Ascending aorta (tissue), 2 donors: ENCODE measurements around the gene CDK5R1. TPM values are rescaled to one million over a fixed set of nuclear protein-coding genes. Genes with fewer than 3 reads are reported as not detected.

Experiments used
- DNase-seq, 2 donors: peaks; one replicate each; pipeline ENCODE4 v3.0.0-alpha.2; 2019; ENCODE audit warnings: low spot score in 2 of 2
- H3K27ac ChIP-seq, 2 donors: fragments of 200-600 bp; sonication (generic); one replicate each; pipeline ENCODE4 v1.5.1; 2016 to 2017; ENCODE audit warnings: mild to moderate bottlenecking in 1 of 2
- H3K27me3 ChIP-seq: fragments of 200-600 bp; sonication (generic); one replicate; pipeline ENCODE4 v1.5.1; 2017
- H3K36me3 ChIP-seq, 2 donors: fragments of 200-600 bp; sonication (generic); one replicate each; pipeline ENCODE4 v1.5.1; 2016
- H3K4me1 ChIP-seq, 2 donors: fragments of 200-600 bp; sonication (generic); one replicate each; pipeline ENCODE4 v1.5.1; 2016 to 2017; ENCODE audit warnings: mild to moderate bottlenecking in 1 of 2
- H3K4me3 ChIP-seq, 2 donors: fragments of 200-600 bp; sonication (generic); one replicate each; pipeline ENCODE4 v1.5.1; 2016 to 2017; ENCODE audit warnings: mild to moderate bottlenecking in 1 of 2
- H3K9me3 ChIP-seq, 2 donors: fragments of 200-600 bp; sonication (generic); one replicate each; pipeline ENCODE4 v1.5.1; 2016
- CTCF ChIP-seq, 3 experiments: fragments of 200-600 bp in 2 of 3; fragments of 450-650 bp in 1 of 3; sonication (generic) in 2 of 3; IDR thresholded peaks; one replicate each; pipeline ENCODE4 v1.5.1; 2016 to 2019; ENCODE audit warnings: antibody characterized with exemption in 3 of 3, mild to moderate bottlenecking in 1 of 3, moderate library complexity in 1 of 3
- intact Hi-C: fragments of 100-400 bp; cut with DNase I; formaldehyde crosslinking; loops from one replicate; pipeline ENCODE4 v1.15.1; 2023
- total RNA-seq: library from RNA; depleted of rRNA; stranded (reverse); fragments of >200 nt; gene quantifications from one replicate; pipeline ENCODE4 v1.1.0, GENCODE V29; 2016

CDK5R1 gene
- total RNA-seq, 1 donor from 2014 or later, result not detected

DNA sequence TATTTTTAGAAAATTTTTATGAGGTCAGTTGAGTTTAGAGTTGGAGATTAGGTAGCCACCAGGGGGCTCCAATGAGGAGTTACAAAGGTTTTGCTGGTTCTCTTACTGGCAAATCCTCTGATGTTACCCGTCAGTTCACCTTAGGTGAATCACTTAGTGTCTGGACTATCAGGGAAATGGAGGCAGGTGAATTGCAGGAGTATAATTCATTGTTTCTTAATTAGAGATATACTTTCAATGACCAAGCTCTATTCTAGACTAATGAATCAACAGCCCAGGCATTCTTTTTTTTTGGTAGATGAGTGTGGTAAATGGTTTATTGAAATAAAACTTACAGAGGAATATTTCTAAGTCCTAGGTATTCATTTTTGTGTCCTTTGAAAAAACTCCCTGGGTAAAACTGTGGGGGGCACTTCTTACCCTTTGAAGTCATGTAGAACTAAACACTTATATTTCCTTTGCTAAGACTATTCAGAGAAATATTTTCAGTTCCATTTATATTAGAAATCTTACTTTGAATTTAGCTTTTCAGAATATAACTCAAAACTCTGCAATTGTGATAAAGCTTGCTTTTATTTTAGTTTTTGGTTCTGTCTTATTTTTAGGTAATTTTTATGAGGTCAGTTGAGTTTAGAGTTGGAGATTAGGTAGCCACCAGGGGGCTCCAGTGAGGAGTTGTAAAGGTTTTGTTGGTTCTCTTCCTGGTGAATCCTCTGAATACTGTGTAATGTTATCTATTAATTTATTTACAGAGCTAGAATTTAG lies 24.8 kb upstream of the CDK5R1 start:
- Histone ChIP-seq H3K4me1 (peaks cover 0 to 8% of the 10 kb centered on the region in 2 donors), H3K36me3 (peaks cover 83 to 86% of the 10 kb centered on the region in 2 donors), H3K27me3 (no peaks in the 10 kb centered on the region), H3K4me3 (no peak overlapping the region), H3K27ac (no peak overlapping the region), H3K9me3 (no peaks in the 10 kb centered on the region)
- intact Hi-C loops, result no loop called here
- peak; percentile 6 to 53 (median 43) for TF ChIP-seq CTCF (IDR thresholded peaks at IDR 0.05)
- no peak for DNase-seq

GRCh38 chr17:32463304-32463703 lies 23.5 kb upstream of the CDK5R1 start:
- peaks cover 0 to 8% of the 10 kb centered on the region in 2 donors for H3K4me1 ChIP-seq
- no peaks in the 10 kb centered on the region for H3K27me3 ChIP-seq
- intact Hi-C loops, result no loop called here
- H3K4me3 ChIP-seq, result no peak overlapping the region
- H3K27ac ChIP-seq, result no peak overlapping the region
- DNase-seq, result no peak
- no peaks in the 10 kb centered on the region for H3K9me3 ChIP-seq
- no peak for TF ChIP-seq CTCF (IDR thresholded peaks at IDR 0.05)
- H3K36me3 ChIP-seq, result peaks cover 80 to 86% of the 10 kb centered on the region in 2 donors

DNA sequence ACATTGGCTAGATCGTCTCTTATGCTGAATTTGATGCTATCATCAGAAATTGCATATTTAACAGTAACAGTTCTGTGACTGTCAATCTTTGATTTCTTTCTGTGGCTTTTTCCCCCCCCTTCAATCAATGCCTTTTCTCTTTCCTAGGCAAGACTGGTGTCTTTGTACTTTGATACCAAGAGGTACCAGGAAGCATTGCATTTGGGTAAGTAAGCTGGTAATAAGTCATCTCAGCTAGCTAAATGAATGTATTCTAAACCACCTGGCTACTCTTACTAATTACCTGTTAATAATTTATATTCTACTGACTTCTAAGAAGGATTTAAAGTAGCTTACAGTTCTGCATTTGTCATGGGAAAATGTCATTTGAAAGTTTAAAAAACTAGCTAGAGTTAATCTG lies 22.4 kb upstream of the CDK5R1 start:
- intact Hi-C loops, result no loop called here
- H3K4me3 ChIP-seq, result no peak overlapping the region
- no peaks in the 10 kb centered on the region for H3K9me3 ChIP-seq
- no peak for TF ChIP-seq CTCF (IDR thresholded peaks at IDR 0.05)
- no peak for DNase-seq
- peaks cover 75 to 88% of the 10 kb centered on the region in 2 donors for H3K36me3 ChIP-seq
- no peak overlapping the region for H3K27ac ChIP-seq
- H3K27me3 ChIP-seq, result no peaks in the 10 kb centered on the region
- H3K4me1 ChIP-seq, result peaks cover 0 to 8% of the 10 kb centered on the region in 2 donors

DNA sequence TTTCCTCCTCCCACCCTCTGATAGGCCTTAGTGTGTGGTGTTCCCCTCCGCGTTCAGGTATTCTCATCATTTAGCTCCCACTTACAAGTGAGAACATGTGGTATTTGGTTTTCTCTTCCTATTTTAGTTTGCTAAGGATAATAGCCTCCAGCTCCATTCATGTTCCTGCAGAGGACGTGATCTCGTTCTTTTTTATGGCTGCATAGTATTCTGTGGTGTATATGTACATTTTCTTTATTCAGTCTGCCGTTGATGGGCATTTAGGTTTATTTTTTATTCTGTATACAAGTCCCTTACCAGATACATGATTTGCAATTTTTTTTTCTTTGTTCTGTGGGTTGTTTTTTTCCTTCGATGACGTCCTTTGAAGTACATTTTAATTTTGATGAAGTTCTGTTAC lies 18.8 kb upstream of the CDK5R1 start:
- no peak for TF ChIP-seq CTCF (IDR thresholded peaks at IDR 0.05)
- Histone ChIP-seq H3K27me3 (no peaks in the 10 kb centered on the region), H3K36me3 (peaks cover 82 to 99% of the 10 kb centered on the region in 2 donors)

DNA sequence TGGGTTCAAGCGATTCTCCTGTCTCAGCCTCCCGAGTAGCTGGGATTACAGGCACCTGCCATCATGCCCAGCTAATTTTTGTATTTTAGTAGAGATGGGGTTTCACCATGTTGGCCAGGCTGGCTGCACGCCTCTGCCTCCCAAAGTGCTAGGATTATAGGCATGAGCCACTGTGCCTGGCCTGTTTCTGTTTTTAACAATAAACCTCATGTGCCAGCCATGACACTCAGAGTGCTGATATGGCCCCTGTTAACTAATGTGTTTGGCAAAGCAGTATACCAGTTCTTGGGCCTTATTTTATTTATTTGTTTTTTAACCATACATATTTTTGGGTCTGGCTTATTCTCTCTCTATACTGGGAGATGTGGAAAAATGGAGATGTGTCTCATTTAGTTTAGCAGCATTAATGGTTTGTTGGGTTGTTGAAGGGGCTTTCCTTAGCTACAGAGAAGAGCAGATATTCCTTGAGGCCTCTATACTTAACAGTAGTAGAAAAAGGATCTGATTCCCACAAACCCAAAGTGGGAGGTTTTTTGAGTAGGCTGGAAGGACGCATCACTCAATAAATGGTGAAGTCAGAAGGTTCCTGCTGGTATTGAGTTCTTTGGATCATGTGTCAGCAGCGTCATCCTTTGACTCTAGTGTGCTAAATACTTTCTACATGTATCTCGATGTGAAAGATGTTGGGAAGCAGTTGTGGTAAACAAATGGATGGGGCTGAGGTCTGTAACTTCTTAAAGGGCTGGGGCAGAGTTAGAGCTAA lies 16.2 kb upstream of the CDK5R1 start:
- no peak for TF ChIP-seq CTCF (IDR thresholded peaks at IDR 0.05)
- no peak for DNase-seq
- Histone ChIP-seq H3K4me3 (no peak overlapping the region), H3K9me3 (no peaks in the 10 kb centered on the region), H3K36me3 (peaks cover 84 to 98% of the 10 kb centered on the region in 2 donors), H3K27ac (no peak overlapping the region), H3K27me3 (no peaks in the 10 kb centered on the region), H3K4me1 (no peaks in the 10 kb centered on the region)
- intact Hi-C loops, result no loop called here

More for the DNA sequence above, 18.8 kb upstream of the CDK5R1 start:
- no peaks in the 10 kb centered on the region for H3K4me1 ChIP-seq
- intact Hi-C loops, result no loop called here
- H3K27ac ChIP-seq, result no peak overlapping the region
- DNase-seq, result no peak
- no peak overlapping the region for H3K4me3 ChIP-seq
- H3K9me3 ChIP-seq, result no peaks in the 10 kb centered on the region
